Measurements from ENCODE around the gene CRIM1.

DNA sequence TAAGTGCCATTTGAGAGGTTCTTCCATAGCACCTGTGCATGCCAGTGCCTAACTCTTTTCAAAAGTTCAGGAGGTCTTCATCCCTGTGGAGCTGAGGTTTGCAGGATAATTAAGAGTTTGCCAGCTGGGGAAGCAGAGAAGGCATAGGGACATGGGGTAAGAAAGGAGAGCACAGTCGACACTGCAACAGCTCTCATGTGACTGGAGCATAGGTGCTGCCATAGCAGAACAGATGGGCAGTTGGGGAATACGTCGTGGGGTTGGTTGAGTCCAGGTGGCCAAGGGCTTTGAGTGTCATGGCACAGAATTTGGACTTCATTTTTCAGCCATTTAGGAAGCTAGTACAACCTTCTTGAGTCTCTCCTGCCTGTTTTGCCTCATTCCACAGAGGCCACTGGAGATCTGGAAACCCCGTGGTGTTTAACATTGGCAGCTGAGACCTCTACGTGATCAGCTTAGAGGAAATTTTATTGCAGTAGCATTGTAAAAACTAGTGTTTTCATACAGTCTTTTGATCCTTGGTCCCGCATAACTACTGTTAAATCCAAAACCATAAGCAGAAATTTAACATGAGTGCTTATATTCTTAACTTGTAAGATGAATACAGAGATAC is 65.1 kb downstream of the CRIM1 start:
- TF ChIP-seq, protein P1, sequence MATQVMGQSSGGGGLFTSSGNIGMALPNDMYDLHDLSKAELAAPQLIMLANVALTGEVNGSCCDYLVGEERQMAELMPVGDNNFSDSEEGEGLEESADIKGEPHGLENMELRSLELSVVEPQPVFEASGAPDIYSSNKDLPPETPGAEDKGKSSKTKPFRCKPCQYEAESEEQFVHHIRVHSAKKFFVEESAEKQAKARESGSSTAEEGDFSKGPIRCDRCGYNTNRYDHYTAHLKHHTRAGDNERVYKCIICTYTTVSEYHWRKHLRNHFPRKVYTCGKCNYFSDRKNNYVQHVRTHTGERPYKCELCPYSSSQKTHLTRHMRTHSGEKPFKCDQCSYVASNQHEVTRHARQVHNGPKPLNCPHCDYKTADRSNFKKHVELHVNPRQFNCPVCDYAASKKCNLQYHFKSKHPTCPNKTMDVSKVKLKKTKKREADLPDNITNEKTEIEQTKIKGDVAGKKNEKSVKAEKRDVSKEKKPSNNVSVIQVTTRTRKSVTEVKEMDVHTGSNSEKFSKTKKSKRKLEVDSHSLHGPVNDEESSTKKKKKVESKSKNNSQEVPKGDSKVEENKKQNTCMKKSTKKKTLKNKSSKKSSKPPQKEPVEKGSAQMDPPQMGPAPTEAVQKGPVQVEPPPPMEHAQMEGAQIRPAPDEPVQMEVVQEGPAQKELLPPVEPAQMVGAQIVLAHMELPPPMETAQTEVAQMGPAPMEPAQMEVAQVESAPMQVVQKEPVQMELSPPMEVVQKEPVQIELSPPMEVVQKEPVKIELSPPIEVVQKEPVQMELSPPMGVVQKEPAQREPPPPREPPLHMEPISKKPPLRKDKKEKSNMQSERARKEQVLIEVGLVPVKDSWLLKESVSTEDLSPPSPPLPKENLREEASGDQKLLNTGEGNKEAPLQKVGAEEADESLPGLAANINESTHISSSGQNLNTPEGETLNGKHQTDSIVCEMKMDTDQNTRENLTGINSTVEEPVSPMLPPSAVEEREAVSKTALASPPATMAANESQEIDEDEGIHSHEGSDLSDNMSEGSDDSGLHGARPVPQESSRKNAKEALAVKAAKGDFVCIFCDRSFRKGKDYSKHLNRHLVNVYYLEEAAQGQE (IDR thresholded peaks at IDR 0.05; ENCODE audit: insufficient read depth in 1 of 2, low read depth in 2 of 2, low read length in 2 of 2): no peak
- TF ChIP-seq POLR2AphosphoS5 (IDR thresholded peaks at IDR 0.05; ENCODE audit: low read depth, low read length): no peak
- no peak for TF ChIP-seq SIN3A (IDR thresholded peaks at IDR 0.05; ENCODE audit: borderline replicate concordance, insufficient read depth, low read length)
